ENCODE data around the gene ASTN2.
"Not testable (repeated sequence)": the region's sequence is repeated elsewhere in the genome, so short reads cannot be mapped to it uniquely, and the experiment has no call there.

The ASTN2 gene

GRCh38 chr9:116467740-116468351 lies 947.0 kb downstream of the ASTN2 start:
- no peak for DNase-seq

- DNase-seq = no peak
Measured at GRCh38 chr9:116466271-116467235, 948.3 kb downstream of the ASTN2 start.

GRCh38 chr9:116465576-116466270 lies 949.1 kb downstream of the ASTN2 start:
- no peak for DNase-seq

- no peak for DNase-seq
Measured at GRCh38 chr9:116464987-116465571, 949.8 kb downstream of the ASTN2 start.

GRCh38 chr9:116464423-116464822 lies 950.4 kb downstream of the ASTN2 start:
- DNase-seq = no peak

DNA sequence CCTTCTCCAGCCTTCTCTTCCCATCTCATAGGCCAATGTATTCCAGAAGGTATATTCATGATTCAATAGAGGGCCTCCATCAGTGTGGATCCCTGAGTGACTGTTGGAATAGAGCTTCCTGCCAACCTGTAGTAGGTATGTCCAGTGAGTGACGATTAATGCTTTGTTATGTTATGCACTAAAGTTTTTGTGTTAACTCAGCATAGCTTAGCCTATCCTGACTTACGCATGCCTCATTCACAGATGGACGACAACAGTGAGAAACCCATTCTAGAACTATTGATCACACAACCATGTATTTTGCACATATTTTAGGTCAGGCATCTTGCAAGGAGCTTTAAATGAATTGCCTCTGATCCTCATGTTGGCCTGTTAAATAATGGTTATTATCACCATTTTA lies 953.2 kb downstream of the ASTN2 start:
- no peak for DNase-seq

DNA sequence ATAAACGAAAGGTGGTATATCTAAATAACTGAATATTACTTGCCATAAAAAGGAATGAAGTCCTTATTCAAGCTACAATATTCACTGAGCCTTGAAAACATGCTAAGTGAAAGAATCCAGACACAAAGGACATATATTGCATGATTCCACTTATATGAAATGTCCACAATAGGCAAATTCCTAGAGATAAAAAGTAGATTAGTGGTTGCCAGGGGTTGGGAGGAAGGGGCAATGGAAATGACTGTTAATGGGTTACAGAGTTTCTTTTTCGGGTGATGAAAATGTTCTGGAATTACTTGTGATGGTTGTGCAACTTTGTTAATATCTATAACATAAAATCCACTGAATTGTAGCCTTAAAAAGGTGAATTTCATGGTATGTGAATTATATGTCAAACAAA lies 954.8 kb downstream of the ASTN2 start:
- DNase-seq = no peak

- DNase-seq = no peak
Measured at GRCh38 chr9:116459576-116459975, 955.3 kb downstream of the ASTN2 start.

GRCh38 chr9:116456490-116457088 lies 958.3 kb downstream of the ASTN2 start:
- DNase-seq = no peak

- not testable (repeated sequence) for DNase-seq
Measured at GRCh38 chr9:116454539-116454938, 960.3 kb downstream of the ASTN2 start.

DNA sequence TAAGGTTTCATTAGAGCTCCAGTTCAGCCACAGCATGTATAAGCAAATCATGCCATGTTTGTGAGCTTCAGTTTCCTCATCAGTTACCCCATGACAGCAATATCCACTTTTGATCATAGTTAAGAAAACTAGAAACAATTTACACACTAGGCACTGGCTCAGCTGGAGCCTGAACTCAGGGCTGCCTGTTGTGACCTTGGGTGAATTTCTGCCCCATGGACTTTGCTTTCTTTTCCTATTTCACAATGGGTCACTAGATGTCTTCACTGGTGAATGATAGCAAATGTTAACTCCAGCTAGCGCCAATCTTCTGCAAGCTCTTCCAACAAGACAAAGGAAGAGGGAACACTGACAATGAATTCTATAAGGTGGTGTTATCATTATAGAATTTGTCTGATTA lies 961.1 kb downstream of the ASTN2 start:
- DNase-seq = no peak

- no peak for DNase-seq
Measured at GRCh38 chr9:116452634-116453033, 962.2 kb downstream of the ASTN2 start.

DNA sequence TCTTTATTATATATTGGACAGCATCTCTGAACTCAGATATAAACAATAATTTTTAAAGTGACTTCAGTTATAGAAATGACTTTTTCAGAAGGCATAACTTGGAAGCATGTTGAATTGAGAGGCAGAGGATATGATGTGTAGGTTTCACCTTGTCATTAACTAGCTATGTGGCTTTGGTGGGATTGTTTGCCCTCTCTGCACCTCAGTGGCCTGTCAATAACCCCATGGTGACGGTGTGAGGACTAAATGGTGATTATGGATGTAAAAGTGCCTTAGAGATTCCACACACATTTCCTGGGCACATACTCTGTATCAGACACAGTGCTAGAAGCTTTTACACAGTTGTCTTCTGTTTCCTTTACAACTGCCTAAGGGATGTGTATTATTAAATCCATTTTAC lies 962.6 kb downstream of the ASTN2 start:
- no peak for DNase-seq

DNA sequence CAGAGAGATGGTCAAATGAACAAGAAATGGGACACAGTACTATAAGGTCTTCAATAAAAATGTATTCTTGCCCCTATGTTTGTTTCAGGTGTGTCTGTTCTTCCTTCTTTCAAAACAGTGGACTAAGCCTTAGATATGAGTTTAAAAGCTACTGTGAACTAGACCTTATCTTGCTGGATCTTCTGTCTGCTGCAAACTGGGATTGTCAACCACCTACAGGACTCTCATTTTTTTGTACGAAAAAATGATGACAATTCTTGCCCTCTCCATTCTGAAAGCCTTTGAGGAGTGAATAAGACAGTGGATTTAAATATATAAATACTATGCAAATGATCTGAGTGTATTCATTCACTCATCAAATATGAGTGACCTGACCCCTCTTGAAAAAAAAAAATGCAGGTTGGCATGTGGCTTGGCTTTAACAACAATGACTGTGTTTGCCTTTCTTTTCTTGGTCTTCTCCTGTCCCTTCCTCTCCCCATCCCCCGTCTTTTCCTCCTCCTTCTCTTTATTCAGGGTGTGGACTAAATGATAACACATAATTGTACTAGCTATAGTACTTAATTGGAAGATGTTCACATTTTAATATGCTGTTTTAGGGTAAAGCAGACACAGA lies 963.2 kb downstream of the ASTN2 start:
- DNase-seq = no peak

DNA sequence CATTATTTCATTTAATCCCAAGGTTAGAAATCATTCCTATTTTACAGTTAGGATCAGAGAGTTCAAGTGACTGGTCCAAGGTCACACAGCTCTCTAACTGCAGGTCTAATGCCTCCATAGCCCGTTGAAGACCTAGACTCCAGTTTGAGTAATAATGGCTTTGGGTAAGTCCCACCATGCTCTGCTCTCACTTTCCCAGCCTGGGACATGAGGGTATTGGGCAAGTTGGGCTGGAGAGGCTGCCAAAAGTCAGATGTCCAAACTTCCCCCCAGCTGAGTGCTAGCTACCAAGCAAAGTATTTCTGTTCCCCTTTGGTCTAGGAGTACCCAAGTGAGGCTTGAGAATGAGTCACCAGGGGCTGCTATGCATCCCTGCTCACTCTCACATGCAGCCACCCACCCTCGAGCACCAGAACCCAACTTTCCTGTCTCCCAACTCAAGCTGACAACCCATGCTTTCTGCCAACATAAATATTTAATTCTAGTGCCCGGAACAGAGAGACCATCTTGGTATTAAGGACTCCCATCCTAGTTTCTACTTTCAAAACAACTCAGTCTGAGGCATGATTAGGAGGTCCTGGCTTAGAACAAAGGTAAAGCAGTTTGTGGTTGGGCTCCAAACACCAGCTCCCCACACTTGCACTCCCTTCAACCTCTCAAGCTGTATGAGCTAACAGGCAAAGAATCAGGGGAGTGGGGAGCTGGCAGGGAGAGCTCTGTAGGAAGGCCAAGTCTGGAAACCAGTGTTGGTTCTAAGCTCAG lies 964.3 kb downstream of the ASTN2 start:
- no peak for DNase-seq

DNA sequence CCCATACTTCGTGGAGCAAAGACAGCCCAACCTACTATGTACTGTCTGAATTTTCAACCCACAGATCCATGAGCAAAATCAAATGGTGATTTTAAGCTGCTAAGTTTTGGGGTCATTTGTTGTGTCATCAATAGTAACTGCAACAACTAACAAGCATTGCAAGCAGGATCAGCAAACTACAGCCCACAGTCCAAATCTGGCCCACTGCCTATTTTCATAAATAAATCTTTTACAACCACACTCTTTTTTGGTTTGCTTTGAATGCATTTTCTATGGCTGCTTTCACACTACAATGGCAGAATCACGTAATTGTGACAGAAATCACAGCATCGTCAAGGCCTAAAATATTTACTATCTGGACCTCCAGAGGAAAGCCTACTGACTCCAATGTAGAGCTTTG lies 964.9 kb downstream of the ASTN2 start:
- no peak for DNase-seq

GRCh38 chr9:116448431-116448830 lies 966.4 kb downstream of the ASTN2 start:
- DNase-seq = no peak

DNA sequence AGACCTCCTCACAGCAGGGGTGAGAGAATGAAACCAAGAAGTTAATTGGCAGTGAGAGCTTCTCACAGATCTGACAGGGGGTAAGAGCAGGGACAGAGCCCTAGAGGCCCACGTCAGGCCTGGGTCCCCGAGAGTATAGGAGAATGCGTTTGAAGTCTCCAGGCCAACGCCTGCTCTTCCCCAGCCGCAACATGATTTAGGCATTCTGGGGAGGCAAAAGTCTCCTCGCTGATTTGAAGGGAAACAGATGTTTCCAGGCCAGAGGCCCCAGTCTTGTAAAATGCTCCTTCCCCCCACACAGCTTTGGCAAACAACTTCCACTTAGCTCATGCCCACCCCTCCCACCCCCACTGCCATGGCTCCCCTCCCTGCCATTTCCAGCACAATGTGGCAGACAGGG lies 966.9 kb downstream of the ASTN2 start:
- no peak for DNase-seq

DNA sequence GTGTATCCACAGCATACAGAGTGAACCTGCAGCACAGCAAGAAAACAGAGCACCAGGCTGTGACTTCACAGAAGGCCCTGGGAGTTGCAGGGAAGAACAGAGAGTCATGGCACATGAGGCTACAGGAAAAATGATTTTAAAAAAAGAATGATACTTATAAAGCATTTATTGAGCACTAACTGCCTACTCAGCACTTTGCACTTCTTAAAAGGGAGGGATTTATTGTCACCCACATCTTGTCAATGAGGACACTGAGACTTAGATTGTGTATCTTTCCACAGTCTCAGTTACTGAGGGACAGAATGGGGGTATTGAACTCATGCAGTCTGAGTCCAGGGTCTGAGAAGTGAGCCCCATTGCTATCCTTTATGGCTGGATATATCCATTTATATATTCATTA lies 972.3 kb downstream of the ASTN2 start:
- no peak for DNase-seq

- no peak for DNase-seq
Measured at GRCh38 chr9:116437411-116438370, 977.2 kb downstream of the ASTN2 start.

All from effector CD4-positive, alpha-beta T cell (primary cell).